GM18517 (cell line): ENCODE data around the gene ABLIM2.
"Not testable (repeated sequence)": the region's sequence is repeated elsewhere in the genome, so short reads cannot be mapped to it uniquely, and the experiment has no call there.

Source experiments
- ATAC-seq: cut with Tn5 transposase; IDR thresholded peaks from one replicate; pipeline ENCODE4 v1.9.1; 2021; ENCODE audit warnings: mild to moderate bottlenecking, moderate library complexity; ENCODE audit not compliant: unreplicated experiment

Gene ABLIM2

DNA sequence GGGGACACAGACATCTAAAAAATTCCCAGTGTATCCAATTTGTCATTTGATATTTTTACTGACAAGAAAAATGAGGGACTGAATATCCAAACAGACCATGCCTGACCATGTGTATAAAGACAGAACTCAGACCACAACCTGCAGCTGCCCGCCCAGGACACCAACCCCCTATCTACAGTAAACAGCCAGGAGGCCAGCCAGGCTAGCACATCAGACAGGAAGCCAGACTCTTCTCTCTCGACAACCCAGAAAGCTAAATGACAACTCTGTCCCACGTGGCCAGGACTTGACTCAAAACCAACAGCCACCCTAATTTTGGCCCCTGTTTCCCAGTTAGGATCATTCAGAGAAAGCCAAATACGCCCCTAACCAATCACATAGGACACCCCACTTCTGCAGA lies 234.0 kb downstream of the ABLIM2 start:
- no peak for ATAC-seq

DNA sequence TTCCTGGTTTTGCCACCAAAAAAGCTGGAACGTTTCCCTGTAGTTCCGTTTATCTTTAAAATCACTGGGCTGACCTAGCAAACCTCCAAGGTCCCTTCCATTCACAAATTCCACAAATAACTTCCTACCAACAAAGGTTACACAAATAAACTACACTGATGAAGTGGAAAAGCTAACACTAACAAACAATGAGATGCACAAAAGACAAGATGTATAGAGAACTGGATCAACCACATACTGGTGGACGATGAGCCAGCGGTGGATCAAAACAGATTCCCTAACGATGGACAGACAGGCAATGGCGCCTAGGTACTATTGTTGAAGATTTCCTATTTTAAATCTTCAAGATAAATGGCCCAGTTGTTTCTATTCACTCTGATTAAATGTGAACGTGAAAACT lies 234.4 kb downstream of the ABLIM2 start:
- no peak for ATAC-seq

GRCh38 chr4:7922466-7922865 lies 236.1 kb downstream of the ABLIM2 start:
- no peak for ATAC-seq

DNA sequence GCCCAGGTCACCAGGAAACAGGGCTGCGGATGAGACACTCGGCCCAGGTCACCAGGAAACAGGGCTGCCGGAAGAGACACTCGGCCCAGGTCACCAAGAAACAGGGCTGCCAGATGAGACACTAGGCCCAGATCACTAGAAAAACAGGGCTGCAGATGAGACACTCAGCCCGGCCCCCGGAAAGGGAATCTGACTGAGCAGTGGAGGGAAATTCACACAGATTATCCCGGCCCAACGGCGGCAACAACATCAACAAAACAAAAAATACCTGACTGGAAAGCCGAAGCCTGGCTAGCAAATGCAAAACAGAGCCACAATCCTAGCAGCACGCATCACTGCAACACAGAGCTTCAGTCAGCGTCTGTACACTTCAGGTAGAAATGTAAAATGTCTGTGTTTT lies 239.6 kb downstream of the ABLIM2 start:
- ATAC-seq = no peak

DNA sequence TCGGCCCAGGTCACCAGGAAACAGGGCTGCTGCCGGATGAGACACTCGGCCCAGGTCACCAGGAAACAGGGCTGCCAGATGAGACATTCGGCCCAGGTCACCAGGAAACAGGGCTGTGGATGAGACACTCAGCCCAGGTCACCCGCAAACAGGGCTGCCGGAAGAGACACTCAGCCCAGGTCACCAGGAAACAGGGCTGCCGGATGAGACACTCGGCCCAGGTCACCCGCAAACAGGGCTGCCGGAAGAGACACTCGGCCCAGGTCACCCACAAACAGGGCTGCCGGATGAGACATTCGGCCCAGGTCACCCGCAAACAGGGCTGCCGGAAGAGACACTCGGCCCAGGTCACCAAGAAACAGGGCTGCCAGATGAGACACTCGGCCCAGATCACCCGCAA lies 240.4 kb downstream of the ABLIM2 start:
- ATAC-seq = not testable (repeated sequence)

- no peak for ATAC-seq
These were observed 240.9 kb downstream of the ABLIM2 start for GRCh38 chr4:7917669-7918068.

DNA sequence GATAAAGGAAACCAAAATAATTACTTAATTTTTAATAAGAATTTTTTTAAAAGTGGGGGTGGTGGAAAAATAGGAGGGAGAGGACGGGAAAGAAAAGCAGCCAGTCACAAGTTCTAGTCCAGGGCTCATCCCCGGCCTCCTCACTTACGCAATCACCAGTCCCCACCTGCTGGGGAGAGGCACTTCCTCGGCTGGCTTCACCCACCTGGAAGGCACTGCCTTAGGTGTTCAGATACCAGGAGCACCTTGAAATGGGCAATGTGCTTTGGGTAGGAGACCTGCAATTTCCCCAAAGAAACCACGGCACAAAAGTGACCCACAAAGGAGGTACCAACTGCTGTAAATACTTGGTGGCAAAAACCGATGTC lies 242.8 kb downstream of the ABLIM2 start:
- ATAC-seq = no peak
